Activated gamma-delta T cell (primary cell): Measurements from ENCODE around the gene FREY1.

Experiments used
- DNase-seq: peaks from one replicate; lab custom pipeline; 2025; lab: John Stamatoyannopoulos, UW

The FREY1 gene

DNA sequence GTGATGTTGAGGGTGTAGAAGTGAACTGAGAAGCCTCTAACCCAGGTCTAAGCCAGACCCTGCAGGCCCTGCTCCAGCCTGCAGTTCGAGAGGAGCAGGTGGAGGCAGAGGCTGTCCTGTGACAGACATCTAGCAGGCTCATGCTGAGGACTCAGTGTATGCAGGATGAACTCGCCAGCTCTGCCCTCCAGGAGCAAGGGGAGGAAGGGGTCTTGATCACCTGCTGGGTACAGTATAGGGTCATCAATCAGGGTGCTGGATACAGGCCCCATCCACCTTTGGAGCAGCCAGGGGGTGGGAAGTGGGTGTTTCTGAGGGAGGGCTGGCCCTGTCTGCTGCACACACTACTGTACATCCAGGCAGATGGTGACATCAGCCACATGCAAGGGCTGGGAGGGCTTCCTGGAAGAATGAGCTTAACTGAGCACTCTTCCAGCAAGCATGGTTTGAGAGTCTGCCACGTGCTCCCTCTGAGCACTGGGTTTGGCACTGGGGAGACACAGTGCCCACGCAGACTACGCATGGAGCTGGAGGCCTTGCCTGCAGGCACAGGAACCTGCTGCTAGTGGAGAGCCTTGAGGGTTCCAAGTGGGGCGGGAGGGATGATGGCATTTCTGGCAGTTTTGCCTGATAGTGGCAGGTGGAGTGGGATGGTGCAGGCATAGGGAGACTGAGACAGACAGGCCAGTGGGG, 12.4 kb downstream of the FREY1 start:
- no peak for DNase-seq

- no peak for DNase-seq
Measured at GRCh38 chr11:45892856-45893255, 14.2 kb downstream of the FREY1 start.

DNA sequence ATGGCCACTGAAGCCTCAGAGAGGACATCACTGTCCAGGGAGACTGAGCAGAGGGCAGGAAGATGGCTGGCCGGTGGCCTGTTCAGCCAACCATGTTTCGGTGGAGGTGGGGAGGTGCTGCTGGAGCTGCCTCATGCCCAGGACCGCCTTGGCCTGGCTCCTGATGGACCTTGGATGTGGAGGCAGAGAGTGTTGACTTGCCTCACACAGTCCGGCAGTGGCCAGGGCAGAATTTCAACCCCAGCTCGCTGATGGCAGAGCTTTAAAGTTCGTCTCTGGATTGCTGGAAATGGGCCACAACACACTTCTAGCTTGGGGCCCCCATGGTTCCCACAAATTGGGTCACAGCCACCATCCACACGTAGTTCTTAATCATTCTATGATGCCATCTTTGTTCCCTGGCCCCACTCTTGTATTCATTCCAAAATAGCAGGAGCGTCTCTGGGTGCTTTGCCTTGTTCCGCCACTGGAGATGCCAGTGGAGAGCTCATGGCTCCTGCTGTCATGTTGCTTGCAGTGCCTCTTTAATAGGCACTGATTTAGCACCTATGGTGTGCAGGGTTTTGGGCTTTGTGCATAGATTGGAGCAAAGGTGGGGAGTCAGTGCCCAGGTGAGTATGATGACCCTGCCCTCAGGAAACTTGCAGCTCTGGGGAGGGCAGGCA, 16.1 kb downstream of the FREY1 start:
- no peak for DNase-seq

DNA sequence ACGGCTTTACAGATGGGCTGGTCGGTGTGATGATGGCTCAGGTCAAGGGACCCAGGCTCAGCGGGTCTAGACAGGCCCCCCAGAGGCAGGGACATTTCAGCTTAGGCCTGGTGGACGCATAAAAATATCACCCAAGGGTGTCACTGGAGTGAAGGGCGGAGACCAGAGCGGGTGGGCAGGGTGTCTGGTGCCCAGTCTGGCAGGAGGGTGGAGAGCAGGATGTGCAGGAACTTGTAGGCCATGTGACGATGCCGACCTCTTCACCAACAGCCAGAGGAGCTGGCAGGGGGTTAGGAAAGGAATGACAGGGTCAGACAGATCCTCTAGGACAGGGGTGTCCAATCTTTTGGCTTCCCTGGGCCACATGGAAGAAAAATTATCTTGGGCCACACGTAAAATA, 17.1 kb downstream of the FREY1 start:
- DNase-seq: no peak

- no peak for DNase-seq
Measured at GRCh38 chr11:45889555-45889954, 17.5 kb downstream of the FREY1 start.

DNA sequence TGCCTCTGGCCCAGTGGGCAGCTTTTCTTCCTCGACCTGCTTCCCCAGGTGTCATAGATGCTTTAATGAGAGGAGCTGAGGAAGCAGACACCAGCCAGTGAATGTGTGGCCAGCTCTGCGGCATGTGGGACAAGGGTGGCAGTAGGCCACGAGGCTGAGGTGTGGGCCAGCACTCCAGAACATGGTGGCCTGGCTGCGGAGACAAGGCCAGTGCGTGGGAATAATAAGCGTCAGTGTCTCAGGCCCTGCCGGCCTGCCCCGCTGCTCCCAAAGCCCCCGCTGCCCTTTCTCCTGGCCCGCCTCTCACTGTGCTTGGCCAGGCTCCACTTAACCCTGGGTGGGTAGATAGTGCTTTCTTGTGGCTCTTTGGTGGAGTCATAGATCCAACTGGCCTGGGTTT, 19.5 kb downstream of the FREY1 start:
- DNase-seq: no peak

DNA sequence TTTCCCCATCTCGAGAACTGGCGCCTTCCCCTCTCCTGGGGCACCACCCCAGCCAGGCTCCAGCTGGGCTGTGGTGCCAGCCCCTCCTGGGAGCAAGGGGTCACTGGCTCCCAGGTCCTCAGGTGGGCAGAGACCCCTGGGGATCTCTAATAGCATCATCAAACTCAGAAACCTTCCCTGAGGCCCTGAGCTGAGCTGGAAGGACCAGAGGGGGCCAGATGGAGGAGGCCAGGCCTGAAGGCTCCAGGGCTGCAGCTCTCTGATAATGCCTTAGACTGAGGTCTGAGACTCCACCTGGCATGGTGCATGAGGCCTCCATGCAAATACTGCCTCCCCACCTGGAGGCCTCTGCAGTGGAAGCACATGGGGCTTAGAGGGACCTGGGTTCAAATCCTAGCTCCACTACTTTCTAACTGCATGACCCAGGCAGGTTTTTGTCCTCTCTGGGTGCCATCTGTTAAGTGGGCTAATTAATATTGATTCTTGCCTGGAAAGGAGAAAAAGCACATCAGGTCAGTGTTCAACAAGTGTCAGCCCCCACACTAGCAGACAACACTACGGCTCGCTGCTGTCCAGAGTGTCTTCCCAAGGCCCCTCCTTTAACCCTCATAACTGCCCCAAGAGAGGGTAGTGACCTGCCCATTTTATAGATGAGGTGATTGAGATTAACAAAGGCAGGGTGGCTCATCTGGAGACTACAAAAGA, 20.1 kb downstream of the FREY1 start:
- DNase-seq: no peak

- no peak for DNase-seq
Measured at GRCh38 chr11:45885921-45886721, 20.9 kb downstream of the FREY1 start.

- DNase-seq: peak; percentile 34
Measured at GRCh38 chr11:45885274-45885920, 21.7 kb downstream of the FREY1 start, which contains the start of gene MAPK8IP1. MAPK8IP1 (plus strand) TSS chr11:45885651; CDS start chr11:45885821, 170 bp downstream.

- DNase-seq: no peak
Measured at GRCh38 chr11:45884596-45885185, 22.4 kb downstream of the FREY1 start.

- DNase-seq: no peak
Measured at GRCh38 chr11:45881708-45882368, 25.2 kb downstream of the FREY1 start.

- no peak for DNase-seq
Measured at GRCh38 chr11:45880772-45881570, 26.1 kb downstream of the FREY1 start.

DNA sequence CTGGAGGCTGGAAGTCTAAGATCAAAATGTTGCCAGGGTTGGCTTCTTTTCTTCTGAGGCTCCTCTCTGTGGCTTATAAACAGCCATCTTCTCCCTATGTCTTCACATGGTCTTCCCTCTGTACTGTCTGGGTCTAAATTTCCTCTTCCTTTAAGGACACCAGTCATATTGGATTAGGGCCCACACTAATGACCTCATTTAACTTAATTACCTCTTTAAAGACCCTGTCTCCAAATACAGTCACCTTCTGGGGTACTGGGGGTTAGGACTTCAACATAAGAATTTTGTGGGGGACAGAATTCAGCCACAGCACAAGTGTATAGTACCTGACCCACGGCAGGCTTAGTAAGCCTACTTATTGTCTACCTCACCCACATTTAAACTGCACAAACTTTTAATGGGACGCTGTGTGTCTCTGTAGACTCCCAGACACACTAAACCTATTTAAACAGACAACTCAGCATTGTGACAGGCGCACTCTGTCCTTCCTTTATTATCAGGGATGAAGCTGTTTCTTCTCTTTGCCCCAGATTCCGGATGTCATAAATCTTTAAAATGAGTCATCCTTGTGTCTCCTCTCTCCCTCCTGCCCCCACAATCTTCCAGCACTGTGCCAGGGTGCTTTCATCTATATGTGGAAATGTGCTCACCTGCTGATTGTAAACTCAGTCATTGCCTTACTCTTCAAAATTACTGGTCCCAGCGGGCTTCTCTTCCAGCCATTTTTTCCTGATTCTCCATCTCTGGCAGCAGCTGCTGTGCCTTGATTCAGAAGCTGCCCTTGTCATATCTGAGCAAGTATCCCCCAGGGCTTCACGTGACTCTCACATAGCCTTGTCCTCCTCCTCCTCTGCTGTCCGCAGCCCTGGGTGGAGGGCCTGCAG, 27.0 kb downstream of the FREY1 start:
- no peak for DNase-seq

GRCh38 chr11:45877845-45878244, 29.2 kb downstream of the FREY1 start:
- DNase-seq: no peak

DNA sequence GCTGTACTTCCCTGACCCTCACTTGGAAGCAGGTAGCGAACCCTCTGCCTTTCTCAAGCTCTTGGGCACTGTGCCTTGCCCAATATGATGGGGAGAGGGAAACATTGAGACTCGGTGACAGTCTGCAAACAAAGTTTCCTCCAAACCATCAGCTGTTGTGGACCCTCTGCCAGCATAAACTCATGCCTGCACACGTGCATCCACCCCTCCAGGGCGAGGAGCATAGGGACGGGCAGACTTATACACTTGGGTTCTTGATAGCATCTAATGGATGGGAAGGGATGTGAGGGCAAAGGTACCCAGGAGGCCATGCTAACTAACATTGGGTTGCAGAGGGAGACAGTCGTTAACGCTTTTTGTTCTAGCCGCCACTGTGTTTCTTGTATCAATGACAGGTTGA, 29.9 kb downstream of the FREY1 start:
- DNase-seq: no peak

DNA sequence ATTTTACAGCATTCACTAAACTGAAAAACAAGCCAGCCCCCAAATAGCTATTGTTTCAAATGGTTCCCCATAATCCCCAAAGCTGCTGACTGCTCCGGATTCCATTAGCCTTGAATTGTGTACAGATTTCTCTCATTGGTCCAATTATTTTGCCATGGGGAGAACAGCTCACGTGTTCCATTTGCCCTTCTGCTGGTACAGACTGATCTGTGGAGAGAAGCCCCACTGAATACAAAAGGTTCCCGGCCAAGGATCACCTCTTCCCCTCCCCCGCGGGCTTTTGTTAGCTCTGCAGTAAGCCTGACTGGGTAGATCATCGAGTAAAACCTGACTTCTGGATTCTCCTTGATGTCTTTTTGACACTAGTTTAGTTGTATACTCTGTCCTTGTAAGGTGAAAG, 30.7 kb downstream of the FREY1 start:
- no peak for DNase-seq

- no peak for DNase-seq
Measured at GRCh38 chr11:45872651-45873356, 34.3 kb downstream of the FREY1 start.

- no peak for DNase-seq
Measured at GRCh38 chr11:45871638-45872037, 35.4 kb downstream of the FREY1 start.
